ENCODE results near the gene TK1. TPM values are rescaled to one million over a fixed set of nuclear protein-coding genes. Genes with fewer than 3 reads are reported as not detected.
A peak's percentile ranks its signal among the peaks of the same experiment; 100 is the strongest.

TK1 gene
- total RNA-seq, 2 donors from 2014 or later: 81.0 to 97.4 TPM

GRCh38 chr17:78231991-78232858 is 45.4 kb upstream of the TK1 start:
- peak; percentile 90 for DNase-seq
- no peak overlapping the region for H3K4me3 ChIP-seq (ENCODE audit: low read length)
- Mint-ChIP-seq H3K36me3 (ENCODE audit: low read depth) (no peaks in the 10 kb centered on the region), H3K4me1 (peaks cover 2% of the 10 kb centered on the region), H3K27ac (no peak overlapping the region), H3K27me3 (ENCODE audit: insufficient read depth) (peaks cover 45% of the 10 kb centered on the region), H3K9me3 (no peaks in the 10 kb centered on the region), H3K4me3 (peak overlapping the region; percentile 54)
- no peaks in the 10 kb centered on the region for H3K9me3 ChIP-seq (ENCODE audit: control insufficient read depth, low read length)
- no peaks in the 10 kb centered on the region for H3K36me3 ChIP-seq (ENCODE audit: control insufficient read depth, insufficient read depth, low read length)
- TF ChIP-seq CTCF (conservative IDR thresholded peaks at IDR 0.05): no peak
- H3K9ac ChIP-seq (ENCODE audit: extremely low read depth, low read length, poor library complexity, severe bottlenecking): no peak overlapping the region
- no peak overlapping the region for H3K27ac ChIP-seq (ENCODE audit: low read depth, low read length)
- peaks cover 28% of the 10 kb centered on the region for H3K27me3 ChIP-seq (ENCODE audit: control insufficient read depth, insufficient read depth, low read length, poor library complexity, severe bottlenecking)
- H3K4me1 ChIP-seq (ENCODE audit: control insufficient read depth, insufficient read depth, low read length): no peaks in the 10 kb centered on the region
- 18% methylated on average over 25 to 54 of the region's 55 CpGs for WGBS, 2 experiments (ENCODE audit: insufficient coverage in 1 of 2, insufficient read length in 1 of 2)

- no peak within 1 kb of the TSS for H3K27ac ChIP-seq (ENCODE audit: low read depth, low read length)
- 36 to 78% methylated on average over 6 to 50 of the region's 52 CpGs for WGBS, 2 experiments (ENCODE audit: insufficient coverage in 1 of 2, insufficient read length in 1 of 2)
- peaks cover 45% of the 10 kb centered on the region for H3K27me3 Mint-ChIP-seq (ENCODE audit: insufficient read depth)
- peaks cover 28% of the 10 kb centered on the region for H3K27me3 ChIP-seq (ENCODE audit: control insufficient read depth, insufficient read depth, low read length, poor library complexity, severe bottlenecking)
- H3K9me3 ChIP-seq (ENCODE audit: control insufficient read depth, low read length): no peaks in the 10 kb centered on the region
- no peak within 1 kb of the TSS for H3K9ac ChIP-seq (ENCODE audit: extremely low read depth, low read length, poor library complexity, severe bottlenecking)
- no peaks in the 10 kb centered on the region for H3K9me3 Mint-ChIP-seq
- H3K4me1 ChIP-seq (ENCODE audit: control insufficient read depth, insufficient read depth, low read length): no peaks in the 10 kb centered on the region
- no peak within 1 kb of the TSS for H3K27ac Mint-ChIP-seq
- H3K4me3 ChIP-seq (ENCODE audit: low read length): peak within 1 kb of the TSS; percentile 53
- H3K4me1 Mint-ChIP-seq: peaks cover 2% of the 10 kb centered on the region
- H3K4me3 Mint-ChIP-seq: peak within 1 kb of the TSS; percentile 54
- H3K36me3 ChIP-seq (ENCODE audit: control insufficient read depth, insufficient read depth, low read length): no peaks in the 10 kb centered on the region
- DNase-seq: peak; percentile 53
- no peak for TF ChIP-seq CTCF (conservative IDR thresholded peaks at IDR 0.05)
- H3K36me3 Mint-ChIP-seq (ENCODE audit: low read depth): no peaks in the 10 kb centered on the region
Observed at GRCh38 chr17:78230996-78231935, 44.4 kb upstream of the TK1 start, which contains the start of gene TMEM235. TSS of gene TMEM235 (plus strand) at chr17:78231631. CDS start at chr17:78232024, 393 bp downstream.

GRCh38 chr17:78230252-78230962 is 43.6 kb upstream of the TK1 start:
- no peak for TF ChIP-seq CTCF (conservative IDR thresholded peaks at IDR 0.05)
- Mint-ChIP-seq H3K27me3 (ENCODE audit: insufficient read depth) (peaks cover 45% of the 10 kb centered on the region), H3K36me3 (ENCODE audit: low read depth) (no peaks in the 10 kb centered on the region), H3K4me3 (peak overlapping the region; percentile 54), H3K4me1 (peaks cover 2% of the 10 kb centered on the region), H3K27ac (no peak overlapping the region), H3K9me3 (no peaks in the 10 kb centered on the region)
- no peak overlapping the region for H3K9ac ChIP-seq (ENCODE audit: extremely low read depth, low read length, poor library complexity, severe bottlenecking)
- peaks cover 28% of the 10 kb centered on the region for H3K27me3 ChIP-seq (ENCODE audit: control insufficient read depth, insufficient read depth, low read length, poor library complexity, severe bottlenecking)
- no peaks in the 10 kb centered on the region for H3K9me3 ChIP-seq (ENCODE audit: control insufficient read depth, low read length)
- DNase-seq: no peak
- no peak overlapping the region for H3K27ac ChIP-seq (ENCODE audit: low read depth, low read length)
- no peak overlapping the region for H3K4me3 ChIP-seq (ENCODE audit: low read length)
- no peaks in the 10 kb centered on the region for H3K36me3 ChIP-seq (ENCODE audit: control insufficient read depth, insufficient read depth, low read length)
- no peaks in the 10 kb centered on the region for H3K4me1 ChIP-seq (ENCODE audit: control insufficient read depth, insufficient read depth, low read length)
- WGBS, 2 experiments (ENCODE audit: insufficient coverage in 1 of 2, insufficient read length in 1 of 2): 83 to 85% methylated on average over 7 to 13 of the region's 13 CpGs

All from endodermal cell (in vitro differentiated cells).